DND-41 (cell line): Measurements from ENCODE around the gene MAP3K2.

Experiments
- CTCF ChIP-seq: IDR thresholded peaks from 2 replicates; pipeline ENCODE4 v1.5.1; 2012; ENCODE audit warnings: borderline replicate concordance, low read length, moderate library complexity, mild to moderate bottlenecking; ENCODE audit not compliant: poor library complexity, severe bottlenecking; ENCODE audit errors: extremely low read depth
- EZH2 ChIP-seq: IDR thresholded peaks from 3 replicates; pipeline ENCODE4 v1.6.1; 2012; ENCODE audit warnings: borderline replicate concordance, low read depth, mild to moderate bottlenecking, moderate library complexity, low read length, inconsistent platforms; ENCODE audit not compliant: severe bottlenecking

- TF ChIP-seq CTCF (no peak), EZH2 (no peak)
Observed at GRCh38 chr2:127351603-127352002, 36.2 kb downstream of the MAP3K2 start.
